Esophagus muscularis mucosa (tissue), 4 donors: ENCODE results near the gene PRICKLE3.

Source experiments
- CTCF ChIP-seq, 3 experiments: fragments of 200-600 bp in 2 of 3; fragments of 450-650 bp in 1 of 3; sonication (generic) in 2 of 3; IDR thresholded peaks; one replicate each; pipeline ENCODE4 v1.5.1; 2017 to 2019; ENCODE audit warnings: antibody characterized with exemption in 3 of 3, mild to moderate bottlenecking in 2 of 3, moderate library complexity in 1 of 3
- EP300 ChIP-seq: sonication (generic); formaldehyde crosslinking; IDR thresholded peaks from one replicate; pipeline ENCODE4 v1.6.1; 2017; ENCODE audit warnings: antibody characterized with exemption
- POLR2A ChIP-seq: fragments of 450-650 bp; IDR thresholded peaks from one replicate; pipeline ENCODE4 v1.6.1; 2017; ENCODE audit warnings: antibody characterized with exemption, moderate library complexity, mild to moderate bottlenecking, low read depth

GRCh38 chrX:49171752-49172279 lies 14.4 kb downstream of the PRICKLE3 start, which contains the start of gene PLP2:
- TF ChIP-seq CTCF (IDR thresholded peaks at IDR 0.05) = no peak
- peak; percentile 57 for TF ChIP-seq POLR2A
- no peak for TF ChIP-seq EP300
